Small intestine (tissue), 7 donors: ENCODE results near the gene SOX9. TPM values are rescaled to one million over a fixed set of nuclear protein-coding genes. Genes with fewer than 3 reads are reported as not detected.
A peak's percentile ranks its signal among the peaks of the same experiment; 100 is the strongest.

Source experiments
- DNase-seq, 2 donors: peaks; one replicate each; pipeline versions ENCODE4 v3.0.0 to v3.0.0-alpha.2; 2013
- FAIRE-seq: peaks from 2 replicates; lab custom pipeline; 2012; peaks lifted over from hg19 to GRCh38; lab: Jason Lieb, UNC
- H3K27ac ChIP-seq, 3 donors: one replicate each; pipeline ENCODE4 v1.5.1; 2013; ENCODE audit warnings: low read length in 2 of 3, mild to moderate bottlenecking in 2 of 3, control low read depth in 1 of 3, inconsistent platforms in 1 of 3, low read depth in 1 of 3, moderate library complexity in 1 of 3
- H3K27me3 ChIP-seq, 3 donors: one replicate each; pipeline ENCODE4 v1.6.1; 2013; ENCODE audit warnings: low read length in 3 of 3, inconsistent platforms in 1 of 3; ENCODE audit not compliant: control insufficient read depth in 3 of 3, insufficient read depth in 3 of 3
- H3K36me3 ChIP-seq, 3 donors: one replicate each; pipeline ENCODE4 v1.6.1; 2013; ENCODE audit warnings: low read length in 3 of 3, inconsistent platforms in 1 of 3, low read depth in 1 of 3, mild to moderate bottlenecking in 1 of 3, moderate library complexity in 1 of 3; ENCODE audit not compliant: control insufficient read depth in 3 of 3, insufficient read depth in 2 of 3
- H3K4me1 ChIP-seq, 3 donors: one replicate each; pipeline ENCODE4 v1.6.1; 2013; ENCODE audit warnings: low read length in 2 of 3, inconsistent platforms in 1 of 3, low read depth in 1 of 3, mild to moderate bottlenecking in 1 of 3, moderate library complexity in 1 of 3; ENCODE audit not compliant: control insufficient read depth in 3 of 3, insufficient read depth in 2 of 3
- H3K4me3 ChIP-seq, 3 donors: one replicate each; pipeline ENCODE4 v1.5.1; 2013; ENCODE audit warnings: low read length in 3 of 3, control low read depth in 1 of 3, inconsistent platforms in 1 of 3, low read depth in 1 of 3, mild to moderate bottlenecking in 1 of 3, moderate library complexity in 1 of 3
- H3K9me3 ChIP-seq, 2 donors: one replicate each; pipeline ENCODE4 v1.6.1; 2013; ENCODE audit warnings: low read depth in 1 of 2, low read length in 1 of 2; ENCODE audit not compliant: control insufficient read depth in 2 of 2, insufficient read depth in 1 of 2
- WGBS, 3 donors: extraction: QIAGEN DNeasy Blood & Tissue Kit; methylation state at CpG; one replicate each; pipeline ENCODE4 v1.1.7; 2013; 5-methylcytosine and 5-hydroxymethylcytosine counted together
- polyA plus RNA-seq, 4 donors: library from polyadenylated mRNA; stranded (reverse) in 3 of 4; unstranded in 1 of 4; fragments of 200-250 nt in 3 of 4; fragments of 120-200 nt in 1 of 4; gene quantifications; one replicate each; pipeline versions ENCODE4 v1.2.1 to v1.2.3, GENCODE V29; 2013
- donor health status: healthy with polysubstance abuse.
- donor health status: control.
- donor health status: control.
- donor health status: Bipolar disorder and iron deficiency.
- donor health status: healthy.

The SOX9 gene
- polyA plus RNA-seq, 4 donors, result 3.0 to 45.6 (median 13.3) TPM

DNA sequence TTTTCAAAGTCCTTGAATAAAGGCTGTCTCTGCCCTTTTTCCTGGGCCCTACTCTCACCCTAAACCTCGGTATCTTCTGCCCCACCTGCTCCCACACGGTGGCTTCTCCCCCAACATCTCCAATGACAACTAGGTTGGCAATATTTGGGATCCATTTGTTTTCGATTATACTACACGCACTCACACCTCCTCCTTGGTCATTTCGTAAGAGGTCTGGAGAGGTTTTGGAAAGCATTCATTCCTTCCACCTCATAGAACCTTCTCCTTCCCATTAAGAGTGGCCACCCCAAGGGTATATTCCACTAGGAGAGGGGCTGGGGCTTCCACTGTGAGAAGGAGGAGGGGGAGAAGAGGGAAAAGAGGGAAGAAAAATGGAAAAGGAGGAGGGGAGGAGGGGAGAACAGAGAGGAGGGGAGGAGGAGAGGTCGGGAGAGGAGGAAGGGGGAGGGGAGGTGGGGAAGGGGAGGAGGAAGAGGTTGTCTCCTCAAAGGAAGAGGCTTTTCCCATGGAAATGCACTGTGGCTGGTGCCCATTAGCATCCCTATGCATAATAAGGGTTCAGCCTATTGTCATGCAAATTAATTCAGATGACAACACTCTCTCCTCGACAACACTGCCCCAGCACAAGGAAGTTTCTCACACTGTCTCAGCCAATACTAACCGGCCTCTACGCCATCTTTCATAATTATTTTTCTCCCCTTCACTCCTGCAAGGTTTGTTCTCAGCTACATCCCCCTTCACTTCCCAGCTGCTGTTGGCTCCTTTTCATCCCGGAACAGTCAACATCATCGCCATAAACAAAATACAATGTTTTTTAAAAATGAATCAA lies 30.0 kb downstream of the SOX9 start:
- Histone ChIP-seq H3K27ac (no peak overlapping the region), H3K36me3 (no peaks in the 10 kb centered on the region), H3K4me1 (no peaks in the 10 kb centered on the region), H3K27me3 (peaks cover 0 to 2% (median 0%) of the 10 kb centered on the region in 3 donors), H3K9me3 (no peaks in the 10 kb centered on the region), H3K4me3 (no peak overlapping the region)
- WGBS, 3 donors, result 62 to 81% (median 66%) methylated on average over 11 of the region's 11 CpGs
- DNase-seq (no peak), FAIRE-seq (no peak)

DNA sequence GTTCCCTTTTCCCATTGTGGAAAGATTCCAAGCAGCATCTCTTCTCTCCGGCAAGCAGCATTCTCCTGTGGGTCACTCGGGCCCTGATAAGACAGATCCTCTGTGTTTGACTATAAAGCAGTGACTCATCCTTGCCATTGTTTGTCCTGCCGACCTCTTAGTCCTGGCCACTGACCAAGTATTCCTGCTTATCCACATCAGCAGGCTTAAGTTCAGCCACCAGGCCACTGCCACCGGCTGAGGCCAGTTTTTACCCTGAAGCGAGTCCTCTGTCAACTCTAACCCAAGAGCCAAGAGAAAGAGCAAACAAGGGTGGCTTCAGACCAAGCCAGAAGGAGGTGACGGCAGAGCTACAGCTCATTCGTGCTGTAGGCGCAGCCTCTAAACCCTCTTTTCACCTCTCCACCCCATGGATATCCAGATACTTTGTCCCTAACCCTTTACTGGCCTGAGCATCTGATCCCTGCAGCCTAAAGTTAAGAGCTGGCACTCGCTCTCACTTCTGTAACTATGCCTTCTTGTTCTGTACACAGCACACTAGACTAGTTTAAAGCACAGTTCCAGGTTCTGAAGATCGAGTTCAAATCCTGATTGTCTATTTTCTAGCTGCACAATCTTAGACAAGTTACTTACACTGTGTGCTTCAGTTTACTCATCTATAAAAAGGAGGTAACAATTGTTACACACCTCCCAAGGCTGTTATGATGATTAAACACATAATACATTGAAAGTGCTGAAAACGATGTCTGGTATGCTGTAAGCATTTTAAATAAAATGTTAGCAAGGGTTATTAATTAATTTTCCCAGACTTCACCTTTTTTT lies 31.0 kb downstream of the SOX9 start:
- WGBS, 3 donors, result 39 to 50% (median 44%) methylated on average over 11 of the region's 11 CpGs
- FAIRE-seq (no peak), DNase-seq (peak; percentile 30 to 37)
- H3K27me3 ChIP-seq, result peaks cover 0 to 2% (median 0%) of the 10 kb centered on the region in 3 donors
- H3K27ac ChIP-seq, result no peak overlapping the region
- H3K9me3 ChIP-seq, result no peaks in the 10 kb centered on the region
- H3K36me3 ChIP-seq, result no peaks in the 10 kb centered on the region
- H3K4me1 ChIP-seq, result no peaks in the 10 kb centered on the region
- H3K4me3 ChIP-seq, result no peak overlapping the region

DNA sequence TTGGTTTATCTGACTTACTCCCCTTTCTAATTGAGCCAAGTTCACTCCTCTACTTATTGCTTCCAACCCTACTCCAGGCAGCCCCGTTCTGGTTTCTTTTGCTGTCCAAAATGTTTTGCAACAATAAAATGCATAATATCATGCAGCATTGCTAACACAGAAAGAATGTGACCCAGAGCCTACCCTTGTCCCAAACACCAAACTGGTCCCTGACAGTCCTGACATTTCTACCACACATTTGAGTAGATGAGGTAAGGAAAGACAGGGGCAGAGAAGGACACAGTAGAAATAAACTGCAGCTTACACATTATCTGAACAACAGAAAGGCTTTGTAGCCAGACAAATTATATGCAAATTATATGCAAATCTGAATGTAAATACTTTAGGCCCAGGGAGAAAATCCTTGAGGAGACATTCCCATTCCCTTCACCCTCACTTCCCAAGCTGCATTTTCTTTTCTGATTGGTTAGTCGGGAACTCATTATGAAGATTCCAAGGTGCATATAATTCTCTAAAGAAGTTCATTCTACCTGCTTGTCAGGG lies 31.6 kb downstream of the SOX9 start:
- Histone ChIP-seq H3K27me3 (peaks cover 0 to 2% (median 0%) of the 10 kb centered on the region in 3 donors), H3K9me3 (no peaks in the 10 kb centered on the region), H3K4me1 (no peaks in the 10 kb centered on the region), H3K36me3 (no peaks in the 10 kb centered on the region), H3K27ac (no peak overlapping the region), H3K4me3 (no peak overlapping the region)
- no peak for FAIRE-seq
- DNase-seq, result no peak
- WGBS, 3 donors, result 66 to 86% (median 73%) methylated on average over 2 of the region's 2 CpGs

DNA sequence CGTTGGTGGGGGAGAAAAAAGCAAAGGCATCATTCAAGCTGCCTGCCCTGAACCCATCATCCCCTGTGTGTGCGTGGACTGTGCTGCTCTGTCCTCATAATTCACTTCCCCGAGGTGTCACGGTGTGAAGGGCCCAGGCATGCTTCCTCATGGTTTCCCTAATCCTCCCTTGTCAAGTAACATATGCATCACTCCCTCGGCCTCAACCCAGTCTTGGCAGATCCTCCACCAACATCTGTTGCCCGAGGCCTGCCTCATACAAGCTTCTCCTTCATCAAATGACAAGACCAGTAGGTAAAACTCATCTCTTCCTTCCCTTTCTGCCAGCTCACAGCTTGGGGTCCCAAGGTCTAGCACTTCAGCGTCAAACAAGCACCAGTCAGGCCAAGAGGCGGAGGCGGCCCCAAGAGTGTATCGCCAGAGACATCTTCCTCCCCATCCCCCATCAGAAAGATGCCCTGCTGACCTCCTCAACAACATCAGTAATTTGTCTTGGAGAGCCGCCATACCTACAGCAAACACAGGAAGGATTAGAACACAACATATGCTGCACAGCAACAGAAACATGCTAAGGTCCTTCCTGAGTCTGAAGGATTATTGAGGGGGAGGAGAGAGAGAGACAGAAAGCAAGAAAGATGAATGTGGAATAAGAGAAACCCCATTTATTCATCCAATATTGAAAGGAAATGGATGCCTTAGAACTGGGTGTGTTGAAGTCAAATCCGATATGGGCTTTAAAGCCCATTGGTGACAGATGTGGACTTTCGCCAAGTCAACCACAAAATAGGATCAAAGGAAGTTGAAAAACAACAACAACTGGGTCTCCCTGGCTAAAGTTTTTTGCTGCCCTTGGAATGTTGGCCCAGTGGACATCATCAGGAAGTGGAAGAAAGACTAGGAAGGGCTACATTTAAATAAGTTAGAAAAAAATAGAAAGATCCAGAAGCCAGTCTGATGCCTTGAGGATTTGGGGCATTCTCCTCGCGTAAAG lies 38.4 kb downstream of the SOX9 start:
- Histone ChIP-seq H3K9me3 (no peaks in the 10 kb centered on the region), H3K4me3 (no peak overlapping the region), H3K36me3 (no peaks in the 10 kb centered on the region), H3K27me3 (no peaks in the 10 kb centered on the region), H3K4me1 (no peaks in the 10 kb centered on the region), H3K27ac (no peak overlapping the region)
- no peak for DNase-seq
- 63 to 89% (median 77%) methylated on average over 15 of the region's 15 CpGs for WGBS, 3 donors
- FAIRE-seq, result no peak

DNA sequence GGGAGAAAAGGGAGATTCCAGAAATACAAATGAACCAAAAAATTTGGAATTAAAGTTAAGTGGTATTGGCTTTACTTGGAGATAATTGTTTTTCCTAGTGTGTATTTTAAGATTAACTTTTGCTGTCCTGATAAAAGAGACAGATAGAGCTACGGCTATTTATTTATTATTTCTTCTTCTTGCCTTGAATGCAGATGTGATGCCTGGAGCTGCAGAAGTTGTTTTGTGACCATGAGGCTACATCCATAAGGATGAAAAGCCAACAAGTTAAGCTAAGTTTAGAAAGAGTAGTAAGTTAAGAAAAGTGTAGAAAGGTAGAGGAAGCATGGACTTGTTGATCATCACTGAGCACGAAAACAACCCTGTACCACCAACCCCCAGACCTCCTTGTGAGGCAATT lies 41.7 kb downstream of the SOX9 start:
- WGBS, 3 donors, result 79 to 83% (median 81%) methylated on average over 2 of the region's 2 CpGs

DNA sequence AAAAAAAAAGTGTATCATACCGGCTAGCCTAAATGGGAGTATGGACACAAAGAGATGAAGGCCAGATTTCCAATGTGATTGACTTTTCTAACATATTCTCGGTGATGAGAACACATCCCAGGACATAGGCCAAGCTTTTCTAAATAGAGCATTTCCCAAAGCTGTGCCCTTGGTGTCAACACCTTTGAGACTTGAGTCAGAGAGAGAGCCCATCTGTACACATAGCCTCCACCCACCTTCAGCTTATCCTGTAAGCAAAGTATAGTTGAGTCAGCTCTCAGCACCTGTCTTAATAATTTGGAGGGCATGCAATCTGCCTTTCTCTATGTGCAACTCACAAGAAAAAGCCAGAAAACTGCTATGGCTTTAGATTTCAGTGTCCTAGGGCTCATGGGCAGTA lies 42.7 kb downstream of the SOX9 start:
- 87 to 91% (median 88%) methylated on average over 2 of the region's 2 CpGs for WGBS, 3 donors
- FAIRE-seq (no peak), DNase-seq (no peak)
- Histone ChIP-seq H3K9me3 (no peaks in the 10 kb centered on the region), H3K4me3 (no peak overlapping the region), H3K36me3 (no peaks in the 10 kb centered on the region), H3K27ac (no peak overlapping the region), H3K27me3 (no peaks in the 10 kb centered on the region), H3K4me1 (no peaks in the 10 kb centered on the region)

More for the DNA sequence above, 41.7 kb downstream of the SOX9 start:
- no peaks in the 10 kb centered on the region for H3K27me3 ChIP-seq
- H3K4me1 ChIP-seq, result no peaks in the 10 kb centered on the region
- no peaks in the 10 kb centered on the region for H3K36me3 ChIP-seq
- no peak overlapping the region for H3K4me3 ChIP-seq
- no peak overlapping the region for H3K27ac ChIP-seq
- DNase-seq (no peak), FAIRE-seq (no peak)
- H3K9me3 ChIP-seq, result no peaks in the 10 kb centered on the region

DNA sequence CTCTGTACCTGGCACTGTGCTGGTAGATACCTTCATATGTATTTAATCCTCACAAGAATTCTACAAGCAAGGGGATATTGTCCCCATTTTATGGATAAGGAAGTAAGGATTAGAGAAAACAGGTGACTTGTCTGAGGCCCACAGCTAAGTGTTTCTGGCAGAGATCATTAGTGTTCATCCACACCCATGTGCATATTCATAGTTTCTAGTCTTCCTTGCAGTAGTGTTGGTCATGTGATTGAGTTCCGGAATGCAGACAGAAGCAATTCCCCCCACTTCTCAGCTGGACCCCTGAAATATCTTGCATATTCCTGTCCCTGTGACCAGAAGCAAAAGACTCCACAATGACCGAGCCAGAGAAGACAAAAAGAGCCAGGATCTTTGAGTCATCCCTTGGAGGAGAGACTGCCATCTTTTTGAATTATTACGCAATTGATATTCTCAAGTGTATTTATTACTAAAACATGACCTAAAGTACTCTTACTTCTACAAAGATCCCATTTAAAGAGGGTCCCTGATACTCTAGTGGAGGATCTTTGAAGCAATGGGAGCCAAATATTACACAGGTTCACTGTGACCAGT lies 43.4 kb downstream of the SOX9 start:
- Histone ChIP-seq H3K9me3 (no peaks in the 10 kb centered on the region), H3K27ac (no peak overlapping the region), H3K4me1 (no peaks in the 10 kb centered on the region), H3K27me3 (no peaks in the 10 kb centered on the region), H3K36me3 (no peaks in the 10 kb centered on the region), H3K4me3 (no peak overlapping the region)
- FAIRE-seq, result no peak
- 85 to 94% (median 85%) methylated on average over 3 of the region's 3 CpGs for WGBS, 3 donors
- no peak for DNase-seq
